ENCODE measurements around the gene MED20.
A peak's percentile ranks its signal among the peaks of the same experiment; 100 is the strongest.

MED20 gene

GRCh38 chr6:41936073-41936837 is 15.3 kb upstream of the MED20 start:
- DNase-seq: peak; percentile 88
- peak overlapping the region; percentile 44 for H3K27ac ChIP-seq
- peaks cover 82% of the 10 kb centered on the region for H3K36me3 ChIP-seq

GRCh38 chr6:41935685-41936072 is 14.7 kb upstream of the MED20 start:
- peak overlapping the region; percentile 44 for H3K27ac ChIP-seq
- H3K27me3 ChIP-seq (ENCODE audit: insufficient read depth, low read depth, severe bottlenecking): no peaks in the 10 kb centered on the region
- H3K4me3 ChIP-seq (ENCODE audit: low read depth, low read length): no peak overlapping the region
- peaks cover 87% of the 10 kb centered on the region for H3K36me3 ChIP-seq
- no peaks in the 10 kb centered on the region for H3K9me3 ChIP-seq (ENCODE audit: severe bottlenecking)
- DNase-seq: peak; percentile 26
- no peak for TF ChIP-seq CTCF (IDR thresholded peaks at IDR 0.05; ENCODE audit: low read depth, low read length)

More at GRCh38 chr6:41936073-41936837, 15.3 kb upstream of the MED20 start:
- Histone ChIP-seq H3K4me3 (ENCODE audit: low read depth, low read length) (no peak overlapping the region), H3K9me3 (ENCODE audit: severe bottlenecking) (no peaks in the 10 kb centered on the region), H3K27me3 (ENCODE audit: insufficient read depth, low read depth, severe bottlenecking) (no peaks in the 10 kb centered on the region)
- peak; percentile 98 for TF ChIP-seq CTCF (IDR thresholded peaks at IDR 0.05; ENCODE audit: low read depth, low read length)

GRCh38 chr6:41935193-41935574 is 14.2 kb upstream of the MED20 start:
- Histone ChIP-seq H3K36me3 (peaks cover 91% of the 10 kb centered on the region), H3K27me3 (ENCODE audit: insufficient read depth, low read depth, severe bottlenecking) (no peaks in the 10 kb centered on the region), H3K9me3 (ENCODE audit: severe bottlenecking) (no peaks in the 10 kb centered on the region), H3K4me3 (ENCODE audit: low read depth, low read length) (no peak overlapping the region), H3K27ac (peak overlapping the region; percentile 15)
- DNase-seq: peak; percentile 56
- no peak for TF ChIP-seq CTCF (IDR thresholded peaks at IDR 0.05; ENCODE audit: low read depth, low read length)

- Histone ChIP-seq H3K27me3 (ENCODE audit: insufficient read depth, low read depth, severe bottlenecking) (no peaks in the 10 kb centered on the region), H3K4me3 (ENCODE audit: low read depth, low read length) (no peak overlapping the region), H3K27ac (peak overlapping the region; percentile 15), H3K9me3 (ENCODE audit: severe bottlenecking) (no peaks in the 10 kb centered on the region), H3K36me3 (peaks cover 92% of the 10 kb centered on the region)
- peak; percentile 22 for DNase-seq
- no peak for TF ChIP-seq CTCF (IDR thresholded peaks at IDR 0.05; ENCODE audit: low read depth, low read length)
These were observed 13.6 kb upstream of the MED20 start for GRCh38 chr6:41934278-41935192.

GRCh38 chr6:41932378-41932777 is 11.4 kb upstream of the MED20 start:
- Histone ChIP-seq H3K36me3 (peaks cover 100% of the 10 kb centered on the region), H3K27me3 (ENCODE audit: insufficient read depth, low read depth, severe bottlenecking) (no peaks in the 10 kb centered on the region), H3K4me3 (ENCODE audit: low read depth, low read length) (no peak overlapping the region), H3K27ac (no peak overlapping the region), H3K9me3 (ENCODE audit: severe bottlenecking) (no peaks in the 10 kb centered on the region)
- no peak for DNase-seq
- no peak for TF ChIP-seq CTCF (IDR thresholded peaks at IDR 0.05; ENCODE audit: low read depth, low read length)

Data from WERI-Rb-1 (cell line).